Nephron progenitor cell (in vitro differentiated cells): ENCODE data around the gene MED15.
A peak's percentile ranks its signal among the peaks of the same experiment; 100 is the strongest.
"Not testable (repeated sequence)": the region's sequence is repeated elsewhere in the genome, so short reads cannot be mapped to it uniquely, and the experiment has no call there.

Source experiments
- DNase-seq: peaks from one replicate; pipeline ENCODE4 v3.0.0; 2021
- H3K27ac Mint-ChIP-seq: 2 replicates; pipeline ENCODE4 v1.8.0; 2021; ENCODE audit warnings: mild to moderate bottlenecking, moderate library complexity, mixed read lengths
- H3K27me3 Mint-ChIP-seq: 2 replicates; pipeline ENCODE4 v1.8.0; 2021; ENCODE audit warnings: mild to moderate bottlenecking, low read depth, mixed read lengths; ENCODE audit not compliant: poor library complexity
- H3K36me3 Mint-ChIP-seq: 2 replicates; pipeline ENCODE4 v1.8.0; 2021; ENCODE audit warnings: low read depth, mixed read lengths
- H3K4me1 Mint-ChIP-seq: 2 replicates; pipeline ENCODE4 v1.8.0; 2021; ENCODE audit warnings: mixed read lengths
- H3K4me3 Mint-ChIP-seq: 2 replicates; pipeline ENCODE4 v1.8.0; 2021; ENCODE audit warnings: mild to moderate bottlenecking, moderate library complexity, mixed read lengths
- H3K9me3 Mint-ChIP-seq: 2 replicates; pipeline ENCODE4 v1.8.0; 2021; ENCODE audit warnings: mild to moderate bottlenecking, moderate library complexity, mixed read lengths
- TF ChIP-seq, protein P1 (sequence below): fragments of 200-600 bp; sonication (generic); IDR thresholded peaks from 2 replicates; pipeline ENCODE4 v1.5.0; 2021; ENCODE audit warnings: antibody characterized with exemption

MED15 gene

DNA sequence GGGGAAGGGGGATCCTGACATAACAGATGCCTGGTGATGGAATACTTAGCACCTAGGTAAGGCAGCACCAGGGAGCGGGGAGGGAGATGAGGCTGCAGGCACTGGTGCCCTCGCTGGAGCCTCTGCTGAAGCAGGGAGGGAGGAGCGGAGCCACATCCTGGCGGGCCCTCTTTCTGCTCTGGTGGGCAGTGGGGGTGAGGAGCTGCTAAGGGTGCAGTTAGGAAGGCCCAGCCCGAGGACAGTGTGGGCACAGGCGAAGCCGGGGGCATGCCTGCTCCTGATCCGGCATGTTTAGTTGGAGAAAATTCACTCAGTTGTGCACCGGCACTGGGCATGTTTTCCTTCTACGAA, 83.9 kb downstream of the MED15 start:
- Mint-ChIP-seq H3K36me3 (no peaks in the 10 kb centered on the region), H3K9me3 (no peaks in the 10 kb centered on the region), H3K27ac (no peak overlapping the region), H3K4me1 (no peaks in the 10 kb centered on the region), H3K27me3 (peaks cover 17% of the 10 kb centered on the region), H3K4me3 (no peak overlapping the region)
- TF ChIP-seq, protein P1, sequence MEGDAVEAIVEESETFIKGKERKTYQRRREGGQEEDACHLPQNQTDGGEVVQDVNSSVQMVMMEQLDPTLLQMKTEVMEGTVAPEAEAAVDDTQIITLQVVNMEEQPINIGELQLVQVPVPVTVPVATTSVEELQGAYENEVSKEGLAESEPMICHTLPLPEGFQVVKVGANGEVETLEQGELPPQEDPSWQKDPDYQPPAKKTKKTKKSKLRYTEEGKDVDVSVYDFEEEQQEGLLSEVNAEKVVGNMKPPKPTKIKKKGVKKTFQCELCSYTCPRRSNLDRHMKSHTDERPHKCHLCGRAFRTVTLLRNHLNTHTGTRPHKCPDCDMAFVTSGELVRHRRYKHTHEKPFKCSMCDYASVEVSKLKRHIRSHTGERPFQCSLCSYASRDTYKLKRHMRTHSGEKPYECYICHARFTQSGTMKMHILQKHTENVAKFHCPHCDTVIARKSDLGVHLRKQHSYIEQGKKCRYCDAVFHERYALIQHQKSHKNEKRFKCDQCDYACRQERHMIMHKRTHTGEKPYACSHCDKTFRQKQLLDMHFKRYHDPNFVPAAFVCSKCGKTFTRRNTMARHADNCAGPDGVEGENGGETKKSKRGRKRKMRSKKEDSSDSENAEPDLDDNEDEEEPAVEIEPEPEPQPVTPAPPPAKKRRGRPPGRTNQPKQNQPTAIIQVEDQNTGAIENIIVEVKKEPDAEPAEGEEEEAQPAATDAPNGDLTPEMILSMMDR = no peak
- no peak for DNase-seq

DNA sequence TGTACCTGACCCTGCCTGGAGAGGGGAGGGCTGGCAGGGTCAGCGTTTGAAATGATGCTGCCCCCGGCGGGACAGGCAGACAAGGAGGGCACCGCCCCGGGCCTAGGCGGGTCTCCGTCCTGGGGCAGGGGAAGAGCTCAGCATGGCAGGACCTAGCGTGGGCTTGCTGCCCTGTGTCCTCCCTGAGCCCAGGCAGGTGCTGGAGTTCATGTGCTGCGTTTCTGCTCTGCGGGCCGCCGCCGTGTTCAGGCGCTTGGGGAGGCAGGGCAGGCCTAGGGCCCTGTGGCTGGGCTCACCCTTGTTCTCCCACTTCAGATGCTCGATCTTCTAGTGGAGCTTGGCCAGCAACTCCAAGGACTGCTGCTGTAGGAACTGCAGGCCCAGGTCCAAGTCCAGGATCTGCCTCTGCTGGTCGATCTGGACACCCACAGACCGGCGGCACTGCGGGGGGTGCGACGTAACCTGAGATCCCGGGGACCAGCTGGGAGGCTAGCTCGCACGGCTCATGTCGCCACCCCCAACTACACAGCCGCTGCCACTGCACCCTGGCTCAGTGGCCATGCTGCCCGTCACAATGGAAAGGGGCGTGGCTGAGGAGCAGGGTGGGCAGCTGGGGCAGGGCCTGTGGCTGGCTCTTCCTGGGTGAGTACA, 84.4 kb downstream of the MED15 start:
- no peaks in the 10 kb centered on the region for H3K36me3 Mint-ChIP-seq
- H3K4me3 Mint-ChIP-seq = no peak overlapping the region
- no peaks in the 10 kb centered on the region for H3K9me3 Mint-ChIP-seq
- no peaks in the 10 kb centered on the region for H3K4me1 Mint-ChIP-seq
- TF ChIP-seq, protein P1 = no peak
- H3K27me3 Mint-ChIP-seq = peaks cover 19% of the 10 kb centered on the region
- peak; percentile 50 for DNase-seq
- no peak overlapping the region for H3K27ac Mint-ChIP-seq

DNA sequence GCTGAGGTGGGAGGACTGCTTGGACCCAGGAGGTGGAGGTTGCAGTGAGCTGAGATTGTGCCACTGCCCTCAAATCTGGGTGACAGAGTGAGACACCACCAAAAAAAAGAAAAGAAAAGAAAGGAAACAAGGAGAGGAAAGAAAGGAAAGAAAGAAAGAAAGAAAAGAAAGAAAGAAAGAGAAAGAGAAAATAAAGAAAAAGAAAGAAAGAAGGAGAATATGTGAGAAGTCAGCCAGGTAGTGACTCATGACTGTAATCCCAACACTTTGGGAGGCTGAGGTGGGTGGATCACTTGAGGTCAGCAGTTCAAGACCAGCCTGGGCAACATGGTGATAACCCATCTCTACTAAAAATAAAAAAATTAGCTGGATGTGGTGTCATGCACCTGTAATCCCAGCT, 86.6 kb downstream of the MED15 start:
- H3K27ac Mint-ChIP-seq, H3K36me3 Mint-ChIP-seq, H3K4me3 Mint-ChIP-seq, H3K4me1 Mint-ChIP-seq, DNase-seq, H3K9me3 Mint-ChIP-seq: not testable (repeated sequence)
- H3K27me3 Mint-ChIP-seq = peaks cover 25% of the 10 kb centered on the region

DNA sequence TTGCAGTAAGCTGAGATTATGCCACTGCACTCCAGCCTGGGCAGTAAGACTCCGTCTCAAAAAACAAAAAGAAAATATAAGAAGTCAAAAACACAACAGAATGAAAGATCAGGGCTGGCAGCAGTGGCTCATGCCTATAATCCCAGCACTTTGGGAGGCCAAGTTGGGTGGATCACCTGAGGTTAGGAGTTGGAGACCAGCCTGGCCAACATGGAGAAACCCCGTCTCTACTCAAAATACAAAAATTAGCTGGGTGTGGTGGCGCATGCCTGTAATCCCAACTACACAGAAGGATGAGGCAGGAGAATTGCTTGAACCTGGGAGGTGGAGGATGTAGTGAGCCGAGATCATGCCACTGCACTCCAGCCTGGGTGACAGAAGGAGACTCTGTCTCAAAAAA, 87.1 kb downstream of the MED15 start:
- not testable (repeated sequence) for H3K36me3 Mint-ChIP-seq, H3K27ac Mint-ChIP-seq, H3K9me3 Mint-ChIP-seq, DNase-seq, H3K4me1 Mint-ChIP-seq, H3K4me3 Mint-ChIP-seq
- peaks cover 25% of the 10 kb centered on the region for H3K27me3 Mint-ChIP-seq

DNA sequence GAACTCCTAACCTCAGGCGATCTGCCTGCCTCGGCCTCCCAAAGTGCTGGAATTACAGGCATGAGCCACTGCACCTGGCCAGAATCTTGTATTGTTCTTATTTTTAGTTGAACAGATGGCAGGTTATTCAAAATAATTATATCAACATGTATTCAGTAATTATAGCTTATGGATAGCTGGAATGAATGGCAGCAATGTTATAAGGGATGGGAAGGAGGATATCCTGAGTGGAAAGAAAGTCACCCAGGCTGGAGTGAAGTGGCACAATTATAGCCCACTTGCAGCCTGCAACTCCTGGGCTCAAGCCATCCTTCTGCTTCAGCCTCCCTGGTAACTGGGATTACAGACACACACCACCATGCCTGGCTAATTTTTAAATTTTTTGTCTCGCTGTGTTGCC, 88.1 kb downstream of the MED15 start:
- no peaks in the 10 kb centered on the region for H3K36me3 Mint-ChIP-seq
- H3K27ac Mint-ChIP-seq = no peak overlapping the region
- peaks cover 25% of the 10 kb centered on the region for H3K27me3 Mint-ChIP-seq
- peaks cover 13% of the 10 kb centered on the region for H3K4me1 Mint-ChIP-seq
- DNase-seq = no peak
- TF ChIP-seq, protein P1 = no peak
- H3K4me3 Mint-ChIP-seq = no peak overlapping the region
- no peaks in the 10 kb centered on the region for H3K9me3 Mint-ChIP-seq

DNA sequence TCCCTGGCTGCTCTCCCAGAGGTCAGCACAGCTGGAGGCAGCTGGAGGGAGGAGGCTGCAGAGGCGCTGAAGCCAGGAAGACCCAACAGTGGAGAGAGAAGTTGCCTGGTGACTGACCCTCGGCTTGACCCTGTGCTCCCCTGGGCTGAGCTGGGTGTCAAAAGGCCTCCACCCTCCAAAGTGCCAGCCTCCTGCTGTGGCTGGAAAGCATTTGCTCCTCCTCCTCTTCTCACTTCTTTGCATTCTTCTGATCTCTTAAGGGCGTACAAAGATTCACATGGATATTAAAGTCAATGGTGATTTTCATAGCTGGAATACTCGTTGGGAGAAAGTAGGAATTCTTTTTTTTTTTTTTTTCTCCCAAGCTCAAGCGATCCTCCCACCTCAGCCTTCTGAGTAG, 91.7 kb downstream of the MED15 start:
- no peaks in the 10 kb centered on the region for H3K9me3 Mint-ChIP-seq
- DNase-seq = no peak
- peaks cover 19% of the 10 kb centered on the region for H3K4me1 Mint-ChIP-seq
- H3K27me3 Mint-ChIP-seq = peaks cover 24% of the 10 kb centered on the region
- TF ChIP-seq, protein P1 = no peak
- peak overlapping the region; percentile 90 for H3K27ac Mint-ChIP-seq
- no peak overlapping the region for H3K4me3 Mint-ChIP-seq
- H3K36me3 Mint-ChIP-seq = no peaks in the 10 kb centered on the region

DNA sequence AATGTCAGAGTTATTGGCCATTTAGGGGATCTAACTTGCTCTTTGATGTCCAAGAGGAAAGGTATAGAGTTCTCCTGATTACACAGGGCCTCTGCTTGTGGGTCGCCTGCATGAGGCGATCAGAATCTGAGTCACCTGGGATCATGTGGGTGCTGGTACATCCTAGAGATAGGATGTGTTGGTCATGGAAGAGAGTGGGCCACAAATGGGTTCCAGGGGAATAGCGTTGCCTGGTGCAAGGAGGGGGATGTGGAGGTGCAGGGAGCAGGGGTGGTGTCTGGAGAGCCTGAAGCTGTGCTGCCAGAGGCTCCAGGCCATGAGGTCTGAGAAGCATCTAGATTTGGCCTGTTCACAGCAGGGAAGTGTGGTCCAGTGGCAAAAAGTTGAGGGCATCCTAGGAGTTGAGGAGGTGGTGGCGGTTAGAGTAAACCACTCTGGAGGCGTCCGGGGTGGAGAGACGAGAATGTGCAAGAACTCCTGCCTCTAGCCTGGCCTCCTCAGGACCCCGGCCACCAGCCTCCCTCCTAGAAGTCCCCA, 92.8 kb downstream of the MED15 start:
- H3K27me3 Mint-ChIP-seq = peaks cover 18% of the 10 kb centered on the region
- H3K4me1 Mint-ChIP-seq = peaks cover 19% of the 10 kb centered on the region
- no peak for DNase-seq
- H3K4me3 Mint-ChIP-seq = no peak overlapping the region
- H3K36me3 Mint-ChIP-seq = no peaks in the 10 kb centered on the region
- H3K9me3 Mint-ChIP-seq = no peaks in the 10 kb centered on the region
- TF ChIP-seq, protein P1 = no peak
- no peak overlapping the region for H3K27ac Mint-ChIP-seq
